Activated T-helper 1 cell treated with anti-CD3 and anti-CD28 coated beads, Interleukin-12 subunit alpha, Interleukin-12 subunit beta, Interleukin-2, Interleukin-4 antibody, amounts not matched to agents 30 ng/mL and 10 ng/mL and 1 ng/mL, durations not matched to agents 14 hours and 24 hours and 36 hours (primary cell): ENCODE data around the gene TIMM29. TPM values are rescaled to one million over a fixed set of nuclear protein-coding genes. Genes with fewer than 3 reads are reported as not detected.

Experiments used
- DNase-seq: peaks from one replicate; pipeline ENCODE4 v3.0.0; 2021; ENCODE audit warnings: low spot score
- H3K27ac Mint-ChIP-seq: one replicate; pipeline ENCODE4 v1.8.0; 2021; ENCODE audit warnings: mild to moderate bottlenecking, mixed read lengths
- H3K27me3 Mint-ChIP-seq: one replicate; pipeline ENCODE4 v1.8.0; 2022; ENCODE audit warnings: mild to moderate bottlenecking, moderate library complexity, mixed read lengths; ENCODE audit not compliant: insufficient read depth
- H3K36me3 Mint-ChIP-seq: one replicate; pipeline ENCODE4 v1.8.0; 2021; ENCODE audit warnings: low read depth, mixed read lengths
- H3K4me1 Mint-ChIP-seq: one replicate; pipeline ENCODE4 v1.8.0; 2021; ENCODE audit warnings: low read depth, mixed read lengths
- H3K4me3 Mint-ChIP-seq: one replicate; pipeline ENCODE4 v1.8.0; 2021; ENCODE audit warnings: mild to moderate bottlenecking, moderate library complexity, mixed read lengths
- H3K9me3 Mint-ChIP-seq: one replicate; pipeline ENCODE4 v1.8.0; 2021; ENCODE audit warnings: mixed read lengths
- intact Hi-C: fragments of 100-400 bp; cut with micrococcal nuclease; formaldehyde crosslinking; loops from one replicate; pipeline ENCODE4 v1.15.1; 2024
- total RNA-seq: library from RNA; stranded (reverse); gene quantifications from 2 replicates; pipeline ENCODE4 v1.2.3, GENCODE V29; 2022

Gene TIMM29
- total RNA-seq, 1 donor from 2014 or later = 22.6 TPM

- intact Hi-C loops = no loop called here
- no peak overlapping the region for H3K27ac Mint-ChIP-seq
- no peak overlapping the region for H3K4me3 Mint-ChIP-seq
- H3K27me3 Mint-ChIP-seq = no peaks in the 10 kb centered on the region
- peaks cover 8% of the 10 kb centered on the region for H3K36me3 Mint-ChIP-seq
- H3K9me3 Mint-ChIP-seq = no peaks in the 10 kb centered on the region
- DNase-seq = no peak
- no peaks in the 10 kb centered on the region for H3K4me1 Mint-ChIP-seq
Observed at GRCh38 chr19:10918359-10918758, 10.3 kb upstream of the TIMM29 start.

GRCh38 chr19:10919352-10920287, 9.0 kb upstream of the TIMM29 start:
- Mint-ChIP-seq H3K27ac (no peak overlapping the region), H3K4me1 (no peaks in the 10 kb centered on the region), H3K36me3 (peaks cover 8% of the 10 kb centered on the region), H3K9me3 (no peaks in the 10 kb centered on the region), H3K4me3 (no peak overlapping the region), H3K27me3 (no peaks in the 10 kb centered on the region)
- DNase-seq = no peak
- intact Hi-C loops = no loop called here

- H3K27me3 Mint-ChIP-seq = no peaks in the 10 kb centered on the region
- peaks cover 9% of the 10 kb centered on the region for H3K36me3 Mint-ChIP-seq
- no peak overlapping the region for H3K27ac Mint-ChIP-seq
- no peaks in the 10 kb centered on the region for H3K4me1 Mint-ChIP-seq
- intact Hi-C loops = no loop called here
- no peaks in the 10 kb centered on the region for H3K9me3 Mint-ChIP-seq
- H3K4me3 Mint-ChIP-seq = no peak overlapping the region
- DNase-seq = no peak
Observed at GRCh38 chr19:10920288-10920655, 8.3 kb upstream of the TIMM29 start.

DNA sequence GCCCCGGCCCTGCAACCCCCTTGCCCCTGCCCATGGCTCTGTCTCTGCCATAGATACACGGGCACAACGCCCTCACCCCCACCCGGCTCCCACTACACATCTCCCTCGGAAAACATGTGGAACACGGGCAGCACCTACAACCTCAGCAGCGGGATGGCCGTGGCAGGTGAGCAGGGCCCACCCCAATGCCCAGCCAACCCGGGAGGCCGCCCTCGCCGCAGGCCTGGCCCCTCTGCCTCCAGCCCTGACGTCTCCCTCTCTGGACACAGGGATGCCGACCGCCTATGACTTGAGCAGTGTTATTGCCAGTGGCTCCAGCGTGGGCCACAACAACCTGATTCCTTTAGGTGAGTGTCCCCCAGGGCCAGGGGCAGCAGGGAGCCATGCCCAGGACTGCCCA, 7.8 kb upstream of the TIMM29 start:
- intact Hi-C loops = no loop called here
- H3K4me1 Mint-ChIP-seq = no peaks in the 10 kb centered on the region
- no peak overlapping the region for H3K4me3 Mint-ChIP-seq
- H3K27me3 Mint-ChIP-seq = no peaks in the 10 kb centered on the region
- DNase-seq = no peak
- no peak overlapping the region for H3K27ac Mint-ChIP-seq
- H3K9me3 Mint-ChIP-seq = no peaks in the 10 kb centered on the region
- H3K36me3 Mint-ChIP-seq = peaks cover 13% of the 10 kb centered on the region

GRCh38 chr19:10921199-10921909, 7.3 kb upstream of the TIMM29 start:
- DNase-seq = no peak
- Mint-ChIP-seq H3K4me1 (no peaks in the 10 kb centered on the region), H3K36me3 (peaks cover 13% of the 10 kb centered on the region), H3K27me3 (no peaks in the 10 kb centered on the region), H3K4me3 (no peak overlapping the region), H3K27ac (no peak overlapping the region), H3K9me3 (no peaks in the 10 kb centered on the region)
- intact Hi-C loops = no loop called here

GRCh38 chr19:10921910-10922637, 6.5 kb upstream of the TIMM29 start:
- Mint-ChIP-seq H3K36me3 (peaks cover 13% of the 10 kb centered on the region), H3K27me3 (no peaks in the 10 kb centered on the region), H3K27ac (no peak overlapping the region), H3K9me3 (no peaks in the 10 kb centered on the region), H3K4me1 (peaks cover under 1% of the 10 kb centered on the region), H3K4me3 (no peak overlapping the region)
- intact Hi-C loops = no loop called here
- DNase-seq = no peak

DNA sequence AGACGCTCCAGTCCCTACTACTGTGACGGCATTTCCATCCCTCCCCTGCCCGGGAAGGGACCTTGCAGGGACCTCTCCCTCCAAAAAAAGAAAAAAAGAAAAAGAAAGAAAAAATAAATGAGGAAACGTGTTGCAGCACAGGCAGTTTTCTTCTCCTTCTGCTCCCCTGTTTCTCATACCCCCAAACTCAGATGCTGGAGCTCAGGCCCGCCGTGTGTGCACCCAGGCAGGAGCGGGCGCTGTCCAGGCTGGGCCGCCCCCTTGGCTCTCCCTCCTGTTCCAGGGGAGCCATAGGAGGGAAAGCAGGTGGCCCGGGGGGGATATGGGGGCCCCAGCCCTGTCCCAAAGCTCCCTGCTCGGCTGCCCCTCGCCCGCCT, 6.0 kb upstream of the TIMM29 start:
- Mint-ChIP-seq H3K27ac (no peak overlapping the region), H3K27me3 (no peaks in the 10 kb centered on the region)

DNA sequence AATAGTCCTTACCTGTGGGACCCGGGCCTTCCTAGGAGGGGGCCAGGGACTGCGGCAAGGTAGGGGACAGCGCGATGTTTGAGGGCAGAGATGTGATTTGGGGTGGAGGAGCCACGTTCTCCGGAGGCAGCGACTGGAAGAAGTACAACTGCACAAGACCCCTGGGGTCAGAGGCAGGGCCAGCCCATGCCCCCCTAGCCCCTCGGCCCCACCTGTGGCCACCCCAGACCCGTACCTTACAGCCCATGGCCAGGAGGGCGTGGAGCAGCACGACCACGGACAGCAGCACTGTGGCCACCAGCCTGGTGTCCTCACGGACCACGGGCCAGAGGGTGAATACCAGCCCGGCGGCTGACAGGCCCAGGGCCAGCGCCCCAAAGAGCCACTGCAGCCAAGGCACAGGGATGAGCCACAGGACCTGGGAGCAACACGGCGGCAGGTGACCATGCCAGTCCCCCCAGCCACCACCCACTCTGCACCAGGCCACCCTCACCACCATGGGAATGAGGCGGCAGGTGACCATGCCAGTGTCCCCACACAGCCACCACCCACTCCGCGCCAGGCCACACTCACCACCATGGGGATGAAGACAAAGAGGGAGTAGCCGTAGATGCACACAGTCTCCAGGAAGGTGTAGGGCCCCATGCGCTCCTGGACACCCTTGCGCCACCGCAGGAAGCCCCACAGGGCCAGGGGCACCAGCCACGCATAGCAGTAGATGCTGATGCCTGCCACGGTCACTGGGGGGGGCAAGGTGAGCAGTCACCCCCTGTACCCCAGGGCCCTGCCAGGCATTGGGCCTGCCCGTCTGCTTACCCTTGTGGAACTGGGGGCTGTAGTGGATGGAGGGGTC, 5.1 kb upstream of the TIMM29 start:
- Mint-ChIP-seq H3K9me3 (no peaks in the 10 kb centered on the region), H3K36me3 (peaks cover 16% of the 10 kb centered on the region), H3K4me3 (no peak overlapping the region), H3K27ac (peak overlapping the region; percentile 18), H3K27me3 (no peaks in the 10 kb centered on the region), H3K4me1 (peaks cover 11% of the 10 kb centered on the region)
- intact Hi-C loops = no loop called here
- no peak for DNase-seq

More for the DNA sequence above, 6.0 kb upstream of the TIMM29 start:
- no peak for DNase-seq
- Mint-ChIP-seq H3K4me3 (no peak overlapping the region), H3K4me1 (peaks cover 6% of the 10 kb centered on the region), H3K9me3 (no peaks in the 10 kb centered on the region), H3K36me3 (peaks cover 16% of the 10 kb centered on the region)
- intact Hi-C loops = no loop called here

DNA sequence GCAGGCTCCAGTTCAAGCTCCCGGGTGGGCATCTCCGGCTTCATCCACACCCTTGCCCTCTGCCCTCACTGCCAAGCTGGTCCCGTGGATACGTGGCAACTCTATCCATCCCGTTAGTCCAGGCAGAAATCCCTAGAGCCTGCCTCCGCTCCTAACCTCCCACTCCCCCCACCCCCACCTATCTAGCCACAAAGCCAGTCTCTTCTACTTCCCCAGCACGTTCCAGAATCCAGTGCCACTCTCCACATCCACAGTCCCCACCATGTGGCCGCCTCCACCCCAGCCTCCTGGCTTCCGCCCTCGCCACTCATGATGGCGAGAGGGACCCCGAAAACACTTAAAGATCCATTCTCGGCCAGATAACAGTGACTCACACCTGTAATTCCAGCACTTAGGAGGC, 4.0 kb upstream of the TIMM29 start:
- intact Hi-C loops = no loop called here
- Mint-ChIP-seq H3K4me1 (peaks cover 11% of the 10 kb centered on the region), H3K4me3 (no peak overlapping the region), H3K27ac (no peak overlapping the region), H3K36me3 (peaks cover 19% of the 10 kb centered on the region), H3K27me3 (no peaks in the 10 kb centered on the region), H3K9me3 (no peaks in the 10 kb centered on the region)
- DNase-seq = no peak

GRCh38 chr19:10927730-10928562, 665 bp upstream of the TIMM29 start:
- peak; percentile 8 for DNase-seq
- intact Hi-C loops = loop anchor here (1.0 to 2.0 kb wide), 7 partner anchors 32 to 507 kb away; partner anchors contain the start of genes CARM1, LDLR, ODAD3 and PRKCSH
- H3K4me1 Mint-ChIP-seq = peaks cover 11% of the 10 kb centered on the region
- peak overlapping the region; percentile 94 for H3K4me3 Mint-ChIP-seq
- peaks cover 16% of the 10 kb centered on the region for H3K36me3 Mint-ChIP-seq
- H3K27ac Mint-ChIP-seq = peak overlapping the region; percentile 85
- no peaks in the 10 kb centered on the region for H3K9me3 Mint-ChIP-seq
- no peaks in the 10 kb centered on the region for H3K27me3 Mint-ChIP-seq

DNA sequence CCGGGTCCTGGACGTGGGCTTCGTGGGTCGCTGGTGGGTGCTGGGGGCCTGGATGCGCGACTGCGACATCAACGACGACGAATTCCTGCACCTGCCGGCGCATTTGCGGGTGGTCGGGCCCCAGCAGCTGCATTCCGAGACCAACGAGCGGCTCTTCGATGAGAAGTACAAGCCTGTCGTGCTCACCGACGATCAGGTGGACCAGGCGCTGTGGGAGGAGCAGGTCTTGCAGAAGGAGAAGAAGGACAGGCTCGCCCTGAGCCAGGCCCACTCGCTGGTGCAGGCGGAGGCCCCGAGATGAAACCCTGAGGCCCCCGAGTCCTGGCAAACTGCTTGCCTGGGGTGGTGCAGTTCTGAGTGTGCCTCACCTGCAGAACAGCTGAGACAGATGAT, 787 bp downstream of the TIMM29 start:
- no peaks in the 10 kb centered on the region for H3K9me3 Mint-ChIP-seq
- no peaks in the 10 kb centered on the region for H3K27me3 Mint-ChIP-seq
- peak overlapping the region; percentile 34 for H3K27ac Mint-ChIP-seq
- intact Hi-C loops = loop anchor here (2.0 kb wide), 2 partner anchors 51 to 159 kb away; partner anchors contain the start of gene LDLR
- peaks cover 11% of the 10 kb centered on the region for H3K4me1 Mint-ChIP-seq
- H3K36me3 Mint-ChIP-seq = peaks cover 15% of the 10 kb centered on the region
- no peak for DNase-seq
- H3K4me3 Mint-ChIP-seq = peak overlapping the region; percentile 94
